Lower leg skin (tissue), 3 donors: ENCODE measurements around the gene NDEL1.

Source experiments
- CTCF ChIP-seq, 3 donors: fragments of 450-650 bp; IDR thresholded peaks; one replicate each; pipeline ENCODE4 v1.5.1; 2016; ENCODE audit warnings: antibody characterized with exemption in 3 of 3, mild to moderate bottlenecking in 3 of 3, moderate library complexity in 2 of 3
- POLR2A ChIP-seq, 2 donors: fragments of 450-650 bp; IDR thresholded peaks; one replicate each; pipeline ENCODE4 v1.6.1; 2016 to 2017; ENCODE audit warnings: antibody characterized with exemption in 2 of 2, mild to moderate bottlenecking in 1 of 2, moderate library complexity in 1 of 2

GRCh38 chr17:8453326-8453725, 17.6 kb downstream of the NDEL1 start:
- no peak for TF ChIP-seq CTCF (IDR thresholded peaks at IDR 0.05)
- no peak for TF ChIP-seq POLR2A (IDR thresholded peaks at IDR 0.05)
